ENCODE data around the gene SHH. TPM values are rescaled to one million over a fixed set of nuclear protein-coding genes. Genes with fewer than 3 reads are reported as not detected.
A peak's percentile ranks its signal among the peaks of the same experiment; 100 is the strongest.

SHH gene
- total RNA-seq, 2 experiments from 2014 or later = not detected

GRCh38 chr7:155810770-155811559 lies 1.3 kb downstream of the SHH start:
- Mint-ChIP-seq H3K9me3 (no peaks in the 10 kb centered on the region), H3K4me1 (peaks cover 33% of the 10 kb centered on the region), H3K27ac (no peak overlapping the region), H3K27me3 (peaks cover 75% of the 10 kb centered on the region), H3K4me3 (no peak overlapping the region), H3K36me3 (ENCODE audit: low read depth) (no peaks in the 10 kb centered on the region)
- POLR2A ChIA-PET = interaction anchor here (0.9 kb wide), 1 partner anchor 359 kb away, joined by 3 read pairs; no protein-coding TSS in a partner anchor
- CTCF ChIA-PET = no interaction called here
- DNase-seq = no peak

GRCh38 chr7:155809947-155810769 lies 2.1 kb downstream of the SHH start:
- ChIA-PET CTCF (no interaction called here), POLR2A (interaction anchor here (0.9 kb wide), 1 partner anchor 358 kb away, joined by 3 read pairs; no protein-coding TSS in a partner anchor)
- peaks cover 71% of the 10 kb centered on the region for H3K27me3 Mint-ChIP-seq

GRCh38 chr7:155809332-155809946 lies 2.8 kb downstream of the SHH start:
- ChIA-PET POLR2A (interaction anchor here (0.9 kb wide), 1 partner anchor 358 kb away, joined by 3 read pairs; no protein-coding TSS in a partner anchor), CTCF (no interaction called here)
- no peak overlapping the region for H3K4me3 Mint-ChIP-seq
- H3K36me3 Mint-ChIP-seq (ENCODE audit: low read depth) = no peaks in the 10 kb centered on the region
- peaks cover 73% of the 10 kb centered on the region for H3K27me3 Mint-ChIP-seq
- no peak for DNase-seq
- no peak overlapping the region for H3K27ac Mint-ChIP-seq
- peaks cover 32% of the 10 kb centered on the region for H3K4me1 Mint-ChIP-seq
- H3K9me3 Mint-ChIP-seq = no peaks in the 10 kb centered on the region

More at GRCh38 chr7:155809947-155810769, 2.1 kb downstream of the SHH start:
- Mint-ChIP-seq H3K27ac (no peak overlapping the region), H3K4me3 (no peak overlapping the region), H3K9me3 (no peaks in the 10 kb centered on the region), H3K36me3 (ENCODE audit: low read depth) (no peaks in the 10 kb centered on the region), H3K4me1 (peaks cover 30% of the 10 kb centered on the region)
- DNase-seq = no peak

GRCh38 chr7:155808549-155809331 lies 3.5 kb downstream of the SHH start:
- no peak overlapping the region for H3K4me3 Mint-ChIP-seq
- ChIA-PET CTCF (no interaction called here), POLR2A (interaction anchor here (0.6 kb wide), 1 partner anchor 392 kb away, joined by 3 read pairs; no protein-coding TSS in a partner anchor)
- H3K36me3 Mint-ChIP-seq (ENCODE audit: low read depth) = no peaks in the 10 kb centered on the region
- H3K4me1 Mint-ChIP-seq = peaks cover 35% of the 10 kb centered on the region
- H3K27ac Mint-ChIP-seq = no peak overlapping the region
- H3K9me3 Mint-ChIP-seq = no peaks in the 10 kb centered on the region
- DNase-seq = no peak
- peaks cover 71% of the 10 kb centered on the region for H3K27me3 Mint-ChIP-seq

GRCh38 chr7:155807789-155808548 lies 4.3 kb downstream of the SHH start:
- no peak overlapping the region for H3K27ac Mint-ChIP-seq
- H3K9me3 Mint-ChIP-seq = no peaks in the 10 kb centered on the region
- peaks cover 40% of the 10 kb centered on the region for H3K4me1 Mint-ChIP-seq
- CTCF ChIA-PET = no interaction called here
- H3K27me3 Mint-ChIP-seq = peaks cover 69% of the 10 kb centered on the region
- POLR2A ChIA-PET = interaction anchor here (0.6 kb wide), 1 partner anchor 393 kb away, joined by 3 read pairs; no protein-coding TSS in a partner anchor
- no peaks in the 10 kb centered on the region for H3K36me3 Mint-ChIP-seq (ENCODE audit: low read depth)
- no peak for DNase-seq
- H3K4me3 Mint-ChIP-seq = no peak overlapping the region

- CTCF ChIA-PET = no interaction called here
- H3K4me1 Mint-ChIP-seq = peaks cover 42% of the 10 kb centered on the region
- H3K9me3 Mint-ChIP-seq = no peaks in the 10 kb centered on the region
- DNase-seq = no peak
- H3K4me3 Mint-ChIP-seq = no peak overlapping the region
- no peak overlapping the region for H3K27ac Mint-ChIP-seq
- H3K27me3 Mint-ChIP-seq = peaks cover 66% of the 10 kb centered on the region
- H3K36me3 Mint-ChIP-seq (ENCODE audit: low read depth) = no peaks in the 10 kb centered on the region
- POLR2A ChIA-PET = no interaction called here
Observed at GRCh38 chr7:155807065-155807671, 5.1 kb downstream of the SHH start.

- no peak overlapping the region for H3K4me3 Mint-ChIP-seq
- no peak for DNase-seq
- CTCF ChIA-PET = no interaction called here
- POLR2A ChIA-PET = no interaction called here
- no peaks in the 10 kb centered on the region for H3K9me3 Mint-ChIP-seq
- no peak overlapping the region for H3K27ac Mint-ChIP-seq
- H3K27me3 Mint-ChIP-seq = peaks cover 61% of the 10 kb centered on the region
- H3K36me3 Mint-ChIP-seq (ENCODE audit: low read depth) = no peaks in the 10 kb centered on the region
- H3K4me1 Mint-ChIP-seq = peaks cover 35% of the 10 kb centered on the region
Observed at GRCh38 chr7:155806096-155806871, 6.0 kb downstream of the SHH start.

- POLR2A ChIA-PET = no interaction called here
Observed at GRCh38 chr7:155805826-155806095, 6.5 kb downstream of the SHH start.

GRCh38 chr7:155804897-155805825 lies 7.1 kb downstream of the SHH start:
- Mint-ChIP-seq H3K27ac (no peak overlapping the region), H3K36me3 (ENCODE audit: low read depth) (no peaks in the 10 kb centered on the region), H3K27me3 (peaks cover 60% of the 10 kb centered on the region), H3K4me1 (peaks cover 32% of the 10 kb centered on the region), H3K9me3 (no peaks in the 10 kb centered on the region), H3K4me3 (peak overlapping the region; percentile 49)
- DNase-seq = peak; percentile 48
- ChIA-PET CTCF (no interaction called here), POLR2A (no interaction called here)

More at GRCh38 chr7:155805826-155806095, 6.5 kb downstream of the SHH start:
- Mint-ChIP-seq H3K9me3 (no peaks in the 10 kb centered on the region), H3K4me1 (peaks cover 33% of the 10 kb centered on the region), H3K27me3 (peaks cover 61% of the 10 kb centered on the region), H3K27ac (no peak overlapping the region), H3K36me3 (ENCODE audit: low read depth) (no peaks in the 10 kb centered on the region), H3K4me3 (no peak overlapping the region)
- DNase-seq = no peak
- CTCF ChIA-PET = no interaction called here

GRCh38 chr7:155804431-155804831 lies 7.8 kb downstream of the SHH start:
- no peaks in the 10 kb centered on the region for H3K9me3 Mint-ChIP-seq

More at GRCh38 chr7:155804431-155804831, 7.8 kb downstream of the SHH start:
- Mint-ChIP-seq H3K27me3 (peaks cover 66% of the 10 kb centered on the region), H3K4me1 (peaks cover 32% of the 10 kb centered on the region), H3K4me3 (no peak overlapping the region), H3K36me3 (ENCODE audit: low read depth) (no peaks in the 10 kb centered on the region), H3K27ac (no peak overlapping the region)
- CTCF ChIA-PET = no interaction called here
- no peak for DNase-seq
- POLR2A ChIA-PET = no interaction called here
